A172 (cell line): Measurements from ENCODE around the gene TAF1. TPM values are rescaled to one million over a fixed set of nuclear protein-coding genes. Genes with fewer than 3 reads are reported as not detected.
"Not testable (repeated sequence)": the region's sequence is repeated elsewhere in the genome, so short reads cannot be mapped to it uniquely, and the experiment has no call there.

ENCODE experiments used
- DNase-seq: peaks from one replicate; pipeline ENCODE4 v3.0.0-alpha.2; 2015; ENCODE audit warnings: low spot score
- total RNA-seq: library from RNA; depleted of rRNA; stranded (reverse); fragments of >200 nt; shearing (Covaris generic); gene quantifications from 2 replicates; pipeline ENCODE4 v1.2.3, GENCODE V29; 2014; rRNA removed

TAF1 gene
- total RNA-seq, 1 experiment from 2014 or later: 30.6 TPM

DNA sequence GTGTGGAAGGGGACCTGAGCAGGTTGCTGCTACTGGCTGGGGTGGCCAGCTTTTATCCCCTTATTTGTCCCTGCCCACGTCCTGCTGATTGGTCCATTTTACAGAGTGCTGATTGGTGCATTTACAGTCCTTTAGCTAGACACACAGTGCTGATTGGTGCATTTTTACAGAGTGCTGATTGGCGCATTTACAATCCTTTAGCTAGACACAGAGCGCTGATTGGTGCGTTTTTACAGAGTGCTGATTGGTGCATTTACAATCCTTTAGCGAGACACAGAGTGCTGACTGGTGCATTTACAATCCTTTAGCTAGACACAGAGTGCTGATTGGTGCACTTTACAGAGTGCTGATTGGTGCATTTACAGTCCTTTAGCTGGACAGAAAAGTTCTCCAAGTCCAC lies 135.9 kb downstream of the TAF1 start:
- not testable (repeated sequence) for DNase-seq

DNA sequence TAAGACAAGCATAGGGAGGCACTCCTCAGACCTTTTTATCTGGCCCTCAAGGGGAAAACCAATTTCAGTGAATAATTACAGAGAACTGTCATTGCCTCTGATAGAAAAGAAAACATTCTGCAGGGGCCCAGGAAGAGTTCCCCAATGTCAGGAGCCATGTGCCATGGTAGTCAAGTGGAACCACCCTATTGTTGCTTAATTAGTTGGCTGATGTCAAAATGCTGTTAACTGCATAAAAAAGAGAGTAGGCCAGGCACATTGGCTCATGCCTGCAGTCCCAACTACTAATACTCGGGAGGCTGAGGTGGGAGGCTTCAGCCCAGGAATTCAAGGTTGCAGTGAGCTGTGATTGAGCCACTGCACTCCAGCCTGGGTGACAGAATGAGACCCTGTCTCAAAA lies 138.2 kb downstream of the TAF1 start:
- no peak for DNase-seq

DNA sequence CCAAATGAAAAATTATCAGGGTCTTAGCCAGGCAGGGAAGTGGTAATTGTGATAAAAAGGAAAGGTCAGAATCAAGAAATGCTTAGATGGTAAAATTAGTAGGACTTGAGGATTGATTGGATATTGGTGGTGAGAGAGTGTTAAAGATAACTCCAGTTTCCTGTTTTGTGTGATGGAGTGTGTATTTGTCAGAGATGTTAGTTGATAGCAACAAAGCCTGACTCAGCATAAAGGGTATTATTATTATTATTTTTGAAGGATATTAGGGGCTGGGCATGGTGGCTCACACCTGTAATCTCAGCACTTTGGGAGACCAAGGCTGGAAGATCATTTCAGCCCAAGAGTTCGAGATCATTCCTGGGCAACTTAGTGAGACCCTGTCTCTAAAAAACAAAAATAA lies 143.1 kb downstream of the TAF1 start:
- DNase-seq: no peak

DNA sequence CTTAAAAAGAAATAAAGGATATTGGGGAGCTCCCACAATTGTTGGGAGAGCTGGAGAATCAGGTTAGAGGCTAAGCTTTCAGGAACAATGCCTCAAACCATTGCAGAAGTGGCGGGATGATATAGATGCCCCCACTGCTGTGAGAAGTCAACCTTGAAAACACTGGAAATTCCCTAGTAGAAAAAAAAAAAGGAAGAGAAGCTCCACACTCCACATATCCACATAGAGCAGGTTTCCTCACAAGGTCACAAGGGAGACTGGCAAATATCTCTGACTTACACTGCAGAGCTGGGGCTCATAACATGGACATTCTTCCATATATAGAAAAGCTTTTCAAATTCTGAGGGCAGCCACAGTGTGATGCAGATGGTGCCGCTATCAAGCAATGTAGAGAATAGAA lies 144.0 kb downstream of the TAF1 start:
- DNase-seq: no peak

DNA sequence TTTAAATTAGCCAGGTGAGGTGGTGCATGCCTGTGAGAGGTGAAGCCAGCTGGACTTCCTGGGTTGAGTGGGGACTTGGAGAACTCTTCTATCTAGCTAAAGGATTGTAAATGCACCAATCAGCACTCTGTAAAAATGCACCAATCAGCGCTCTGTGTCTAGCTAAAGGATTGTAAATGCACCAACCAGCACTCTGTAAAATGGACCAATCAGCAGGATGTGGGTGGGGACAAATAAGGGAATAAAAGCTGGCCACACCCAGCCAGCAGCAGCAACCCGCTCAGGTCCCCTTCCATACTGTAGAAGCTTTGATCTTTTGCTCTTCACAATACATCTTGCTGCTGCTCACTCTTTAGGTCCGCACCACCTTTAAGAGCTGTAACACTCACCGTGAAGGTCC lies 147.6 kb downstream of the TAF1 start:
- not testable (repeated sequence) for DNase-seq

DNA sequence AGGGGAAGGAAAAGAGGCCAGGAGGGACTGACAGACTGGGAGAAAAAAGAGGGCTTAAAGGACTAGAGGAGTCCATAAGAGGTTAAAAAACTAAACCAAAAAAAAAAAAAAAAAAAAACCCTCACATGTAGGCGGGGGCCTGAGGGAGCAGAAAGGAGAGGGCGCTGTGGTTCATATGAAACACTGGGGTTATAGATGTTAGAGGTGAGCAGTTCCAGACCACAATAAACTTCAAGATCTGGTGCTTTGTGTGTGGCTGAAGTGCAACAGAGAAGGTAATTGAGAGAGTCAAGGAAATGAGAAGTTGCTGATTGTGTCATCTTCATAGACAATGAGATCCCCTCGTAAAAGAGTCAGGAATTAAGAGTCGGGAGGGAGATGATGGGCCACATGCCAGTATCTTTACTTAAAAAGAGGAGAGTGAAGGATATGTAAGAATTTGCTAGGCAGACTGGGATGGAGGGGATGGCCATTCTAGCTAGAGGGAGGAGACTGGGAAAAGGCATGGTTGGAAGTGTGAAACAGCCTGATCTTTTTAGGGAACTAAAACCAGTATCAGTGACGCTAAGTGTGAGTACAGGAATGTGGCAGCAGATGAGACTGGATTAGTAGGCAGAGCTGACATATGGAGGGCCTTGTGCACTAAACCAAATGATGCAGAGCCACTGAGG lies 148.3 kb downstream of the TAF1 start:
- no peak for DNase-seq

DNA sequence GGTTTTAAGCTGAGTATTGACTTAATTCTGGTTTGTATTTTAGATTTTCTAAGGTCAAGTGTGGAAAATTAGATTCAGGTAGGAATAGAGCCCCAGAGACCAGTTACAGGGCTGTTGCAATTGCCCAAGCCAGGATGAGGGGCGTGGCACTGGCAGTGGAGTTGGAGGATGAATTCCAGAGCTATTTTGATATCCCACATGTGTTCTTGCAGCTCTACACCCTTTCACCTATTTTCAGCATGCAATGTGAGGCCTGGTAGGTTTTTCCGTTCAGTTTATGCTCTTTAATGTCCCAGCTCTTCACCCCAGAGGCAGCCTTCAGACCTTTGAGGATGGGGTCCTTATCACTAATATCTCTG lies 148.9 kb downstream of the TAF1 start:
- peak; percentile 2 for DNase-seq

Other genes starting within 250 kb of the TAF1 start
- gene MED12, start 247.8 kb upstream of the TAF1 start, total RNA-seq: 16.9 and 26.8 TPM in 2 replicates
- gene NLGN3, start 221.5 kb upstream of the TAF1 start, total RNA-seq: 0.22 and 0.72 TPM in 2 replicates
- not detected in 2 replicates for gene GJB1, start 143.1 kb upstream of the TAF1 start, total RNA-seq
- 15.5 and 16.8 TPM in 2 replicates for gene ZMYM3, start 112.2 kb upstream of the TAF1 start, total RNA-seq
- gene NONO, start 82.7 kb upstream of the TAF1 start, total RNA-seq: 512 and 514 TPM in 2 replicates
- gene ITGB1BP2, start 64.6 kb upstream of the TAF1 start, total RNA-seq: 1.0 and 1.2 TPM in 2 replicates
- 51.9 and 55.3 TPM in 2 replicates for gene OGT, start 166.7 kb downstream of the TAF1 start, total RNA-seq
- 0.07 and 1.2 TPM in 2 replicates for gene GCNA, start 212.1 kb downstream of the TAF1 start, total RNA-seq